Measurements from ENCODE around the gene ELOVL6. TPM values are rescaled to one million over a fixed set of nuclear protein-coding genes. Genes with fewer than 3 reads are reported as not detected.

ELOVL6 gene
- total RNA-seq, 1 experiment from 2014 or later: 23.5 TPM

GRCh38 chr4:110012917-110013316, 185.5 kb downstream of the ELOVL6 start:
- no TSS peak for BruUV-seq (replicated peaks)
- ChIA-PET POLR2A (interaction anchor here (0.7 kb wide), 1 partner anchor 1871 kb away, joined by 3 read pairs; no protein-coding TSS in a partner anchor), CTCF (interaction anchor here (0.6 to 2.1 kb wide), 5 partner anchors 15 to 1247 kb away, joined by 3 to 12 read pairs (median 5); no protein-coding TSS in a partner anchor)
- Mint-ChIP-seq H3K27ac (ENCODE audit: low read depth, unreplicated experiment) (no peak overlapping the region), H3K4me3 (ENCODE audit: unreplicated experiment) (no peak overlapping the region), H3K4me1 (ENCODE audit: insufficient read depth, unreplicated experiment) (no peaks in the 10 kb centered on the region), H3K27me3 (ENCODE audit: insufficient read depth, unreplicated experiment) (no peaks in the 10 kb centered on the region), H3K36me3 (ENCODE audit: insufficient read depth, unreplicated experiment) (no peaks in the 10 kb centered on the region), H3K9me3 (ENCODE audit: unreplicated experiment) (no peaks in the 10 kb centered on the region)
- intact Hi-C loops (cut with micrococcal nuclease): no loop called here
- DNase-seq (ENCODE audit: unreplicated experiment): no peak
- no peak for TF ChIP-seq CTCF (IDR thresholded peaks at IDR 0.05; ENCODE audit: unreplicated experiment)

GRCh38 chr4:110010797-110011196, 187.6 kb downstream of the ELOVL6 start:
- Mint-ChIP-seq H3K36me3 (ENCODE audit: insufficient read depth, unreplicated experiment) (no peaks in the 10 kb centered on the region), H3K4me1 (ENCODE audit: insufficient read depth, unreplicated experiment) (peaks cover under 1% of the 10 kb centered on the region), H3K27ac (ENCODE audit: low read depth, unreplicated experiment) (no peak overlapping the region), H3K27me3 (ENCODE audit: insufficient read depth, unreplicated experiment) (no peaks in the 10 kb centered on the region), H3K9me3 (ENCODE audit: unreplicated experiment) (no peaks in the 10 kb centered on the region), H3K4me3 (ENCODE audit: unreplicated experiment) (no peak overlapping the region)
- intact Hi-C loops (cut with micrococcal nuclease): no loop called here
- no peak for DNase-seq (ENCODE audit: unreplicated experiment)
- no peak for TF ChIP-seq CTCF (IDR thresholded peaks at IDR 0.05; ENCODE audit: unreplicated experiment)
- CTCF ChIA-PET: interaction anchor here (0.9 to 19.3 kb wide), 6 partner anchors 12 to 503 kb away, joined by 3 to 744 read pairs (median 4); no protein-coding TSS in a partner anchor
- BruUV-seq (replicated peaks): no TSS peak
- POLR2A ChIA-PET: interaction anchor here (1.3 kb wide), 1 partner anchor 188 kb away, joined by 4 read pairs; the partner anchor contains the start of gene ELOVL6

GRCh38 chr4:110009550-110009949, 188.9 kb downstream of the ELOVL6 start:
- H3K9me3 Mint-ChIP-seq (ENCODE audit: unreplicated experiment): no peaks in the 10 kb centered on the region
- H3K27ac Mint-ChIP-seq (ENCODE audit: low read depth, unreplicated experiment): no peak overlapping the region
- CTCF ChIA-PET: interaction anchor here (1.1 to 19.3 kb wide), 6 partner anchors 11 to 504 kb away, joined by 4 to 744 read pairs (median 8); no protein-coding TSS in a partner anchor
- POLR2A ChIA-PET: interaction anchor here (0.9 to 1.3 kb wide), 4 partner anchors 20 to 499 kb away, joined by 3 to 4 read pairs (median 4); partner anchors contain the start of gene ELOVL6
- TF ChIP-seq CTCF (IDR thresholded peaks at IDR 0.05; ENCODE audit: unreplicated experiment): no peak
- DNase-seq (ENCODE audit: unreplicated experiment): no peak
- BruUV-seq (replicated peaks): no TSS peak
- H3K36me3 Mint-ChIP-seq (ENCODE audit: insufficient read depth, unreplicated experiment): no peaks in the 10 kb centered on the region
- peaks cover 6% of the 10 kb centered on the region for H3K4me1 Mint-ChIP-seq (ENCODE audit: insufficient read depth, unreplicated experiment)
- no peaks in the 10 kb centered on the region for H3K27me3 Mint-ChIP-seq (ENCODE audit: insufficient read depth, unreplicated experiment)
- no peak overlapping the region for H3K4me3 Mint-ChIP-seq (ENCODE audit: unreplicated experiment)
- intact Hi-C loops (cut with micrococcal nuclease): loop anchor here (10.0 kb wide), 1 partner anchor 945 kb away; no protein-coding TSS in a partner anchor

GRCh38 chr4:110008540-110008939, 189.9 kb downstream of the ELOVL6 start:
- CTCF ChIA-PET: interaction anchor here (0.6 to 19.3 kb wide), 5 partner anchors 10 to 505 kb away, joined by 3 to 744 read pairs (median 11); no protein-coding TSS in a partner anchor
- Mint-ChIP-seq H3K4me1 (ENCODE audit: insufficient read depth, unreplicated experiment) (peaks cover 6% of the 10 kb centered on the region), H3K27me3 (ENCODE audit: insufficient read depth, unreplicated experiment) (no peaks in the 10 kb centered on the region), H3K4me3 (ENCODE audit: unreplicated experiment) (no peak overlapping the region), H3K9me3 (ENCODE audit: unreplicated experiment) (no peaks in the 10 kb centered on the region), H3K27ac (ENCODE audit: low read depth, unreplicated experiment) (no peak overlapping the region), H3K36me3 (ENCODE audit: insufficient read depth, unreplicated experiment) (no peaks in the 10 kb centered on the region)
- no peak for TF ChIP-seq CTCF (IDR thresholded peaks at IDR 0.05; ENCODE audit: unreplicated experiment)
- POLR2A ChIA-PET: no interaction called here
- DNase-seq (ENCODE audit: unreplicated experiment): no peak
- intact Hi-C loops (cut with micrococcal nuclease): loop anchor here (10.0 kb wide), 1 partner anchor 946 kb away; no protein-coding TSS in a partner anchor
- BruUV-seq (replicated peaks): no TSS peak

Measured in MCF 10A (cell line).